Stimulated activated CD4-positive, alpha-beta T cell treated with anti-CD3 and anti-CD28 coated beads, TNF-alpha, amount 100 ng/mL, for 1 hour (primary cell): ENCODE measurements around the gene PLCG1.

Experiments used
- DNase-seq, 3 donors: peaks; one replicate each; pipeline ENCODE4 v3.0.0-alpha.2; 2020; ENCODE audit warnings: low read depth in 3 of 3, low spot score in 1 of 3

The PLCG1 gene

GRCh38 chr20:41204304-41205265 lies 67.2 kb downstream of the PLCG1 start:
- DNase-seq, result no peak

GRCh38 chr20:41205313-41205712 lies 68.0 kb downstream of the PLCG1 start:
- no peak for DNase-seq

GRCh38 chr20:41213150-41213820 lies 75.9 kb downstream of the PLCG1 start:
- DNase-seq, result no peak

- no peak for DNase-seq
Measured at GRCh38 chr20:41214202-41214601, 76.9 kb downstream of the PLCG1 start.

- DNase-seq, result no peak
Measured at GRCh38 chr20:41214666-41215065, 77.3 kb downstream of the PLCG1 start.

- DNase-seq, result no peak
Measured at GRCh38 chr20:41217422-41217821, 80.1 kb downstream of the PLCG1 start.

GRCh38 chr20:41218466-41218865 lies 81.1 kb downstream of the PLCG1 start:
- DNase-seq, result no peak

GRCh38 chr20:41219824-41220223 lies 82.5 kb downstream of the PLCG1 start:
- no peak for DNase-seq

GRCh38 chr20:41221614-41222218 lies 84.4 kb downstream of the PLCG1 start:
- no peak for DNase-seq

- no peak for DNase-seq
Measured at GRCh38 chr20:41222296-41222695, 85.0 kb downstream of the PLCG1 start.

- DNase-seq, result no peak
Measured at GRCh38 chr20:41222703-41223102, 85.4 kb downstream of the PLCG1 start.

GRCh38 chr20:41223112-41223511 lies 85.8 kb downstream of the PLCG1 start:
- no peak for DNase-seq

- DNase-seq, result no peak
Measured at GRCh38 chr20:41224281-41224680, 86.9 kb downstream of the PLCG1 start.

- no peak for DNase-seq
Measured at GRCh38 chr20:41225091-41225490, 87.7 kb downstream of the PLCG1 start.

- DNase-seq, result no peak
Measured at GRCh38 chr20:41226426-41226825, 89.1 kb downstream of the PLCG1 start.
